ENCODE measurements around the gene TRMT112. TPM values are rescaled to one million over a fixed set of nuclear protein-coding genes. Genes with fewer than 3 reads are reported as not detected.

Gene TRMT112
- total and polyA plus RNA-seq, 11 donors: 80.0 to 186 (median 107) TPM

DNA sequence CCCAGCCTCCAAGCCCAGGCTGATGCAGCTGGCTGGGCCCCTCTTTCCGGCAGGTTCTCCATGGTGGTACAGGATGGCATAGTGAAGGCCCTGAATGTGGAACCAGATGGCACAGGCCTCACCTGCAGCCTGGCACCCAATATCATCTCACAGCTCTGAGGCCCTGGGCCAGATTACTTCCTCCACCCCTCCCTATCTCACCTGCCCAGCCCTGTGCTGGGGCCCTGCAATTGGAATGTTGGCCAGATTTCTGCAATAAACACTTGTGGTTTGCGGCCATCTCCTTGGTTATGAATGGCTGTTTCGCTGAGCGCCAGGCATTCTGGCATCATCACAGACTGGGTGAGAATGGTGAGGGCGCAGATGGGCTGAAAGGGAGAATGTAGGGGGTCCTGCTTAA is 4.2 kb upstream of the TRMT112 start:
- no peak for DNase-seq
- H3K4me1 ChIP-seq: peaks cover 0 to 20% (median 14%) of the 10 kb centered on the region in 12 donors
- H3K9me3 ChIP-seq: no peaks in the 10 kb centered on the region
- no peaks in the 10 kb centered on the region for H3K27me3 ChIP-seq
- H3K4me3 ChIP-seq: no peak overlapping the region
- intact Hi-C loops (cut with DNase I): no loop called here
- WGBS, 4 donors: 92 to 97% (median 94%) methylated on average over 5 of the region's 5 CpGs
- ATAC-seq: no peak
- peaks cover 0 to 24% (median 10%) of the 10 kb centered on the region in 9 donors for H3K36me3 ChIP-seq
- TF ChIP-seq, protein P1, sequence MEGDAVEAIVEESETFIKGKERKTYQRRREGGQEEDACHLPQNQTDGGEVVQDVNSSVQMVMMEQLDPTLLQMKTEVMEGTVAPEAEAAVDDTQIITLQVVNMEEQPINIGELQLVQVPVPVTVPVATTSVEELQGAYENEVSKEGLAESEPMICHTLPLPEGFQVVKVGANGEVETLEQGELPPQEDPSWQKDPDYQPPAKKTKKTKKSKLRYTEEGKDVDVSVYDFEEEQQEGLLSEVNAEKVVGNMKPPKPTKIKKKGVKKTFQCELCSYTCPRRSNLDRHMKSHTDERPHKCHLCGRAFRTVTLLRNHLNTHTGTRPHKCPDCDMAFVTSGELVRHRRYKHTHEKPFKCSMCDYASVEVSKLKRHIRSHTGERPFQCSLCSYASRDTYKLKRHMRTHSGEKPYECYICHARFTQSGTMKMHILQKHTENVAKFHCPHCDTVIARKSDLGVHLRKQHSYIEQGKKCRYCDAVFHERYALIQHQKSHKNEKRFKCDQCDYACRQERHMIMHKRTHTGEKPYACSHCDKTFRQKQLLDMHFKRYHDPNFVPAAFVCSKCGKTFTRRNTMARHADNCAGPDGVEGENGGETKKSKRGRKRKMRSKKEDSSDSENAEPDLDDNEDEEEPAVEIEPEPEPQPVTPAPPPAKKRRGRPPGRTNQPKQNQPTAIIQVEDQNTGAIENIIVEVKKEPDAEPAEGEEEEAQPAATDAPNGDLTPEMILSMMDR (IDR thresholded peaks at IDR 0.05): no peak
- TF ChIP-seq POLR2A (IDR thresholded peaks at IDR 0.05): no peak
- H3K27ac ChIP-seq: no peak overlapping the region

DNA sequence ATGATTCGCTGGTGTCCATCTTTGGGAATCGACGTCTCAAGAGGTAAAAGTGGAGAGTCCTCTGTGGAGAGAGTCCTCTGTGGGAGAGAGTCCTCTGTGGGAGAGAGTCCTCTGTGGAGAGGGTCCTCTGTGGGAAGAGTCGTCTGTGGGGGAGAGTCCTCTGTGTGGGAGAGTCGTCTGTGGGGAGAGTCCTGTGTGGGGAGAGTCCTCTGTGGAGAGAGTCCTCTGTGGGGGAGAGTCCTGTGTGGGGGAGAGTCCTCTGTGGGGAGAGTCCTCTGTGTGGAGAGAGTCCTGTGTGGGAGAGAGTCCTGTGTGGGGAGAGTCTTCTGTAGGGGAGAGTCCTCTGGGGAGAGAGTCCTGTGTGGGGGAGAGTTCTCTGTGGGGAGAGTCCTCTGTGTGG is 3.7 kb upstream of the TRMT112 start:
- no peaks in the 10 kb centered on the region for H3K9me3 ChIP-seq
- no peak for TF ChIP-seq POLR2A (IDR thresholded peaks at IDR 0.05)
- TF ChIP-seq, protein P1 (IDR thresholded peaks at IDR 0.05): no peak
- ATAC-seq: no peak
- peaks cover 0 to 25% (median 17%) of the 10 kb centered on the region in 12 donors for H3K4me1 ChIP-seq
- H3K27me3 ChIP-seq: no peaks in the 10 kb centered on the region
- intact Hi-C loops (cut with DNase I): no loop called here
- H3K36me3 ChIP-seq: peaks cover 0 to 27% (median 14%) of the 10 kb centered on the region in 9 donors
- no peak overlapping the region for H3K27ac ChIP-seq
- WGBS, 4 donors: 82 to 89% (median 87%) methylated on average over 5 of the region's 5 CpGs
- DNase-seq: no peak
- H3K4me3 ChIP-seq: no peak overlapping the region

DNA sequence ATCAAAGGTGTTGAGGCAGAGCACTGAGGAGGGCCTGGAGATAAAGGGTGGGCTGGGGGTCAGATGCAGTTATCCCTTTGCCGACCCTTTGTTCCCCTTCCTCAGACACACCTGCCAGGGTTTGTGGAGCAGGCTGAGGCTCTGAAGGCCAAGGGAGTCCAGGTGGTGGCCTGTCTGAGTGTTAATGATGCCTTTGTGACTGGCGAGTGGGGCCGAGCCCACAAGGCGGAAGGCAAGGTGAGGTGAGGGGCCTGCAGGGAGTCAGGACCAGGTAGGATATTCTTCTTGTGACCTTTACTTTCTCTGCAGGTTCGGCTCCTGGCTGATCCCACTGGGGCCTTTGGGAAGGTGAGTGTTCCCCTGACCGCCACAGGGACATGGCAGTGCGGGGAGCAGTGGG is 3.2 kb upstream of the TRMT112 start:
- no peak overlapping the region for H3K4me3 ChIP-seq
- no peak overlapping the region for H3K27ac ChIP-seq
- WGBS, 4 donors: 92 to 96% (median 96%) methylated on average over 7 of the region's 7 CpGs

More for the DNA sequence above, 3.2 kb upstream of the TRMT112 start:
- Histone ChIP-seq H3K4me1 (peaks cover 0 to 26% (median 17%) of the 10 kb centered on the region in 12 donors), H3K9me3 (no peaks in the 10 kb centered on the region), H3K27me3 (no peaks in the 10 kb centered on the region), H3K36me3 (peaks cover 0 to 31% (median 18%) of the 10 kb centered on the region in 9 donors)
- no peak for ATAC-seq
- intact Hi-C loops (cut with DNase I): no loop called here
- TF ChIP-seq, protein P1 (IDR thresholded peaks at IDR 0.05): no peak
- no peak for DNase-seq
